Ecto neural progenitor cell (in vitro differentiated cells): ENCODE results near the gene CLIC4.

ENCODE experiments used
- DNase-seq: peaks from one replicate; pipeline ENCODE4 v3.0.0-alpha.2; 2018; ENCODE audit warnings: low spot score

The CLIC4 gene

DNA sequence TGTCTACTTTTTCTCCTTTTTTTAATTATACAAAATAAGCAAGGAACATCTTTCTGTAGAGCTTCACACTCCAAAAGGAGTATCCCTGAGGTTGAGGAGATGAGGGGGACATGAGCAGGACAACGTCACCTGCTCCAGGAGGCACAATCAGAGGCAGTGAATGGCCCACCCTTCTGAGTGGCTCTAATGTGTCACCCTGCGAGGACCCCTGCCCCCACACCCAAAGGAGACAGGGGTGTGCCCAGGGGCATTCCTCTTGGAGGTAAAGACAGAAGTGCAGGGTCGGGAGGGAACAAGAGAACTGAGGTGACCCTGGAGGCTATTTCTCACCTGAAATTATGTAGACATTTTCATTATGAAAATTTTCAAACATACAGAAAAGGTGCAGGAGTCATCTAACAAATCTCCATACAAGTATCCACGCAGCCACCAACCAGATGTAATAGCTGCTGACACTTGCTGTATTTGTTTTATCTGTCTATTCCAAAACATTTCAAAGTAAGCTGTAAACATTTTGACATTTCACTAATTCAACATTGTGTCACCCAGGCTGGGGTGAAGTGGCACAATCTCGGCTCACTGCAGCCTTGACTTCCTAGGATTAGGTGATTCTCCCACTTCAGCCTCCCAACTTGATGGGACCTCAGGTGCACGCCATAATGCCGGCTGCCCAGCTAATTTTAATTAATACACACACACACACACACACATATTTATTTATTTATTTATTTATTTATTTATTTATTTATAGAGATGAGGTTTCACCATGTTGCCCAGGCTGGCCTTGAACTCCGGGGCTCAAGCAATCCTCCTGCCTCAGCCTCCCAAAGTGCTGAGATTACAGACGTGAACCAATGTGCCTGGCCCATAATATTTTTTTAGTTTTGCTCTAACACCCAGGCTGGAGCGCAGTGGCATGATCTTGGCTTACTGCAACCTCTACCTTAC, 114.1 kb downstream of the CLIC4 start:
- DNase-seq, result no peak

GRCh38 chr1:24860841-24861240, 115.6 kb downstream of the CLIC4 start:
- no peak for DNase-seq

DNA sequence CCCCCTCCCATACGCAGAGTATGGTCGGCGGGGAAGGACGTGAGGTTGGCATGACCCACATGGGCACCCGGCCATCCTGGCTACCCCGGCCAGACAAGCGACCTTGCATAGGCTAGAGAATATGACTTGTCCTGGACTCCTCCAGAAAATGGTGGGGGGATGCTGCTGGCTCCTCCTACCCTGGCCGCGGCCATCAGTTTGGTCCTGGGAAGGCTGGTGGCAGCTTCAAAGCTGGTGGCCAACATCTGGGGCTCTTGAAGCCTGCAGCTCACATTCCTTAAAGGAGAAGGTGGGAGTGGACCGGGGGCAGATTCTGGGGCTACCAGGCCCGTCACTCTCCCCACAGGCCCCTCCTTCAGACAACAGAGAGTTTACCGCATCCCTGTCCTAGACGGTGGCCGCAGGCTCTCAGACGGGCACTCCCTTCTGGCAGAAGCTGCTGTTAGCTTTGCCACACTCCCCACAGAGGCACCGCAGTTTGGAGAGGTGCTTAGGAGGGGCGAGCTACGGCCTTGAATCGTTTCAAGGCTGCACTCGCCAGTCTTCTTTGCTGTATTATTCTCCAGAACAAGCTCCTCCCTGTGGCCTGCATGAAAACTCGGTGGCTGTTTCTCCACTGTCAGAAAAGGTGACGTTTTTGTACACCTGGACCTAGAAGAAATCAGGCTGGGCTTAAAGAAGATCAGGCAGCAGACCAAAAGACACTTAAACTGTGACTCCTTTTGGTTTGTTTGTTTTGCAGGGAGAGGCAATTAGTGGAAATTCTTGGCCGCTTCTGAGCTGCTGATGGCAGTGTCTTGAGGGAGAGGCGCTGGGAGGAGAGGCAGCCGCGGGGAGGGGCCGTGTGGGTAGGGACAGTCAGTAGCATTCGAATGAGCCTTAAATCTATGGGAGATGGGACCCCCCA, 116.8 kb downstream of the CLIC4 start:
- DNase-seq, result no peak

- no peak for DNase-seq
Observed at GRCh38 chr1:24862775-24863483, 117.7 kb downstream of the CLIC4 start.

DNA sequence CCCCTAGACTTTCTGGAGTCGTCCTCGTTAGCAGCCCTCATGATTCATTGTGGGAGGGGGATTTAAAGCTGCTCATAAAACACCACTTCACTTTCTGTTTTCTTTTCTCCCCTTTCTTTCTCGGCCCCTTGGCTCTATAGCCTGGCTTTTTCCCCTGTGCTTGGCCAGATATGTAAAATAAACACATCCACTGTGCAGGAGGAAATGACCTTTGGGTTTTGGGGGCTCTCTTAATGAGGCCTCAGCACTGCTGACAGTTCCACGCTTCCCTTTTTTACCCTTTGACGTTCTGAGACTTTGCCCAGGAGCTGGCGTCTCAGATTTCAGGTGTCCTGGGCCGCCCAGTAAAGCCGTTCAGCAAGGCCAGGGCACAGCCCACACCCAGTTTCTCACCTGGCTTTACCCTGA, 119.1 kb downstream of the CLIC4 start:
- DNase-seq, result no peak

- DNase-seq, result no peak
Observed at GRCh38 chr1:24865168-24865567, 119.9 kb downstream of the CLIC4 start.

DNA sequence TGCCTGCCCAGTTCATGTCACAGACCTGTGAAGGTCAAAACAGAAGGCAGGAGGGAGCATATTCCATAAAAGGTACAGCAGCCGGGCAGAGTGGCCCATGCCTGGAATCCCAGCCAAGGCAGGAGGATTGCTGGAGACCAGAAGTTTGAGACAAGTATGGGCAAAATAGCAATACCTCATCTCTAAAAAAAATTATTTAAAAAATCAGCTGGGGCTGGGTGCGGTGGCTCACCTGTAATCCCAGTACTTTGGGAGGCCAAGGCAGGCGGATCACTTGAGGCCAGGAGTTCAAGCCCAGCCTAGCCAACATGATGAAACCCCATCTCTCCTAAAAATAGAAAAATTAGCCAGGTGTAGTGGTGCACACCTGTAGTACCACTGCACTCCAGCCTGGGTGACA, 120.3 kb downstream of the CLIC4 start:
- DNase-seq, result peak; percentile 32

- DNase-seq, result peak; percentile 38
Observed at GRCh38 chr1:24866211-24867083, 121.2 kb downstream of the CLIC4 start.

GRCh38 chr1:24867084-24867870, 122.0 kb downstream of the CLIC4 start:
- peak; percentile 48 for DNase-seq

- DNase-seq, result peak; percentile 36
Observed at GRCh38 chr1:24868016-24868875, 123.0 kb downstream of the CLIC4 start.

DNA sequence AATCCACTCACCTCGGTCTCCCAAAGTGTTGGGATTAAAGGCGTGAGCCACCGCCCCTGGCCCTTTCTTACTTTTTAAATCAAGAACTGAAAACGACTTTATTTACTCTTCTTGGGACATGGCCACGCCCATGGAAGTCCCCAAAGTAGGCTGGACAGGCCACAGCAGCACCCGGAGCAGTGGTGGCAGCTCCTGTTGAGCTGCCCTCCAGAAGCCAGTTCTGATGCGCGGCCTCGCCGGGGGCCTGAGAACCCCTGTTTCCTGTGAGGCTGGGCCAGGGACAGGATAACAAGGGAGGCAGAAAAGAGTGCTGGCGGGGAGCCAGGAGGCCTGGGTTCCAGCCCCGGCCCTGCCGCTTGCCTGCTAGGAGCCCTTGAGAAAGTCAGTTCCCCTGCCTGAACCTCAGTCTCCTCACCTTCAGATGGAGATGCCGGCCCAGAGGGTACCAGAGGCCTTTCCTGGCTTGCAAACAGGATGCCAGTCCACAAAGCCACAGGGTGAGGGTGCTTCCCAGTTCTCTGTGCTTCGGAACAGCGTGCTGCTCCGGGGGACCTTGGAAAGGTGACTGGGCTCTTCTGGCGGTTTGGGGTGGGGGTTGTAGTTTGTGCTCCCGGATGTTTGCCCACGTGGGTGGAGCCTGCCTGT, 125.4 kb downstream of the CLIC4 start:
- peak; percentile 40 for DNase-seq

GRCh38 chr1:24871306-24871901, 126.2 kb downstream of the CLIC4 start:
- DNase-seq, result no peak

DNA sequence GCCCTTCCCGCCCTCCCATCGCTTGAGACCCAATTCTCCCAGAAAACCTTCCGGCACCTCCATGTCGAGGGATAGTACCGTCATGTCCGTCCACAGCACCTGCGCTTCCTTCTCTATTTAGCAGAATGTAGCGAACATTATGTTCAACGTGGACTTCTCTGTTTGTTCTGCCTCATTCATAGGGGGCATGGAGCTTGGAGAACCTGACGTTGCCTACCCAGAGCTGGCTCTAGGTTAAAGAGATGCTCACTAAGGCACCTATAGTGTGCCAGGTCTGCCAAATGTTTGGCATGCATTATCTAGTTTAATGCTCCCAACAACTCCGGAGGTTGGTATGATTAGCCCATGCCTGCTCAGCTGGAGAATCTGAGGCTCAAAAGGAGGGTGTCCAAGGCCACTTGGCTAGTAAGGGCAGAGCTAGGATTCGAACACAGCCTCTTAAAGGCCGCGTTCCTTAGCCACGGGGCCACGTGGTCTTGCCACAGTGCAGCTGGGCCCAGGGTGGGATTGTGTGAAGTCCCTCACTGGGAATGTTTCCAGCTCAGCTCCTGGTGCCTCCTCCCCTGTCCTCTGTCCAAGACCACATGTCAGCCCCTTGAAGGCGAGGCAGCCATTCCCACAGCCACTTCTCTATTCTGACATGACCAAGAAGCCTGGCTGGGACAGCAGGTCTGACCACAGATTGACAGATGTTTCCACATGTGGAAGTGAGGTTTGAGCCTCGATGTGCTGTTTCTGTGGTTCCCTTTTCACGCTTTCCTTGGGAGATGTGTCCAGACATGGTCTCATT, 127.0 kb downstream of the CLIC4 start:
- no peak for DNase-seq

DNA sequence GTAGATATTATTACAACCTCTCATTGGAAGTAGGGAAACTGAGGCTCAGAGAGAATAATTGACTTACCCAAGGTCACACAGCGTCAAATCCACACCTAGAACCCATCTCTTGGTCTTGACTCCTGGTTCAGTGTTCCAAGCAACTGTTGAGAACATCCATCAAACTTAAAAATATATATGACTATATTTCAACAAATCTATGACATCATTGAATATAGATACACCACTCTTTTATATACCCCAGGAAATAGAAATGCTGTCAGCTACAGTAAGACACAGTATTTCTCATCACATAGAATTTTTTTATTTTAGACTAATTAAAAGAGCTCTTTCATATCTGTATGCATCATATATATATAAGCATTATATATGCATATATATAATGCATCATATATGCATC, 127.9 kb downstream of the CLIC4 start:
- DNase-seq, result no peak

DNA sequence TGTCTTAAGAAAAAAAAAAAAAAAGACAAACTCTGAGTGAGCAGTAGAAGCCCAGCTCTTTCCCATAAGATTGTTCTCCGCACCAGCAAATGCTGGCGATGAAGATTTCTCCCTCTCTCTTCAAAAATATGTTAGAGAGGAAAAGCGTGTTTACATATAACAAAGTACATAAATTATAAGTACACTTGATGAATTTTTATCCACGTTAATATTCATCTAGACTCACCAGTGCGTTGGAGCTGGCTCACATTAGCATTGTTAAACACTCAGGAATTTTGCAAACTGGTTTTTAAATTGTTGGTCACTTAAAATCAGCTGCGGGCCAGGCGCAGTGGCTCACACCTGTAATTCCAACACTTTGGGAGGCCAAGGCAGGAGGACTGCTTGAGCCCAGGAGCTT, 128.8 kb downstream of the CLIC4 start:
- DNase-seq, result no peak

DNA sequence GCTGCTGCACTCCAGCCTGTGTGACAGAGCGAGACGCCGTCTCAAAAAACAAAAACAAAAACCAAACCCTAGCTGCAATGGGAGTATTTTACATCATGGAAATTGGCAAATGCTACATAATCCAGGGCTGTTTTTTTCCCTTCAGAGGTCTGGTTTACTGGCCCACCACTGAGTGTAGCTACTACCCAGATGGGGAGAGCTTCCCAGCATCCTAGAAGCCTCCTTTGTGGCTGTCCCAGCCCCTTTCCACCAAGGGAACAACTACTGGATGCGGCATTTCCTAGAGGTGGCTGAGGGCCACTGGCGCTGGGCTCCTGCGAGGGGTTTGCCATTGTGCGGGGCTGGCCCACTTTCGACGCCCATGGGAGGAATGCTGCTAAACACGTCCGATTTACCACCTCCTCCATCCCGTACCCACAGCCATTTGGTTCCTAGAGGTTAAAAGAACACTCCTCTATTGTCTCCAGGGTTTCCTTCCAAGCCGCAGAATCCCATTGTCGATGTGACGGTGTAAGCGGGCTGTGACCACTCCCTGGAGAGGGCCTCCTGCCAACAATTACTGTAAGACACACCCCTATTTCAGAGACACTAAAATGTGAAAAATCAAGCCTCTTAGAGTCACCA, 129.5 kb downstream of the CLIC4 start:
- DNase-seq, result no peak

DNA sequence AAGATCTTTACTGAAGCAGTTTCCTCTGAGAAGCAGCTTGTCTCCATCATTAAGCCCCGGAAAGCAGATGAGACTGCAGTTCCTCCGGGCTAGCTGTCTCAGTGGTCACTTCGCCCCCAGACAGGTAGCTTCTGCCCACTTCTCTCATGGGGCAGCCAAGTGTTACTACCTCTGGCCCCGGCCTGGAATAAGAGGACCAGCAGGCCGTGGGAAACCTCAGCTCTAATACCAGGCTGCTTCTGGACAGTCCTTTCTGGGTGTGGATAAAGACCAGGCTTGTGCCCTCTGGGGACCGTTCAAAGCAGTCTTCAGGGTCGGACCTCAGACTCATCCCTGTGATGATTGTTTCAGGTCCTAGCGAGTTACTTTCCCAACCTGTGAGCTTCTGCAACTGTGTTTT, 130.0 kb downstream of the CLIC4 start:
- no peak for DNase-seq
